Activated CD4-positive, CD25-positive, alpha-beta regulatory T cell treated with anti-CD3 and anti-CD28 coated beads, Interleukin-2, amount 50 U/mL, for 24 hours (primary cell): ENCODE measurements around the gene PLEKHA7.
"Not testable (repeated sequence)": the region's sequence is repeated elsewhere in the genome, so short reads cannot be mapped to it uniquely, and the experiment has no call there.

Experiments used
- ATAC-seq, 2 donors: fragments of 150-1000 bp; cut with Tn5 transposase; one replicate each; pipeline ENCODE4 v1.10.0; 2021; ENCODE audit warnings: mild to moderate bottlenecking in 1 of 2, moderate library complexity in 1 of 2

Gene PLEKHA7

GRCh38 chr11:16975906-16976305 lies 38.3 kb downstream of the PLEKHA7 start:
- no peak for ATAC-seq

GRCh38 chr11:16973338-16973964 lies 40.8 kb downstream of the PLEKHA7 start:
- no peak for ATAC-seq

DNA sequence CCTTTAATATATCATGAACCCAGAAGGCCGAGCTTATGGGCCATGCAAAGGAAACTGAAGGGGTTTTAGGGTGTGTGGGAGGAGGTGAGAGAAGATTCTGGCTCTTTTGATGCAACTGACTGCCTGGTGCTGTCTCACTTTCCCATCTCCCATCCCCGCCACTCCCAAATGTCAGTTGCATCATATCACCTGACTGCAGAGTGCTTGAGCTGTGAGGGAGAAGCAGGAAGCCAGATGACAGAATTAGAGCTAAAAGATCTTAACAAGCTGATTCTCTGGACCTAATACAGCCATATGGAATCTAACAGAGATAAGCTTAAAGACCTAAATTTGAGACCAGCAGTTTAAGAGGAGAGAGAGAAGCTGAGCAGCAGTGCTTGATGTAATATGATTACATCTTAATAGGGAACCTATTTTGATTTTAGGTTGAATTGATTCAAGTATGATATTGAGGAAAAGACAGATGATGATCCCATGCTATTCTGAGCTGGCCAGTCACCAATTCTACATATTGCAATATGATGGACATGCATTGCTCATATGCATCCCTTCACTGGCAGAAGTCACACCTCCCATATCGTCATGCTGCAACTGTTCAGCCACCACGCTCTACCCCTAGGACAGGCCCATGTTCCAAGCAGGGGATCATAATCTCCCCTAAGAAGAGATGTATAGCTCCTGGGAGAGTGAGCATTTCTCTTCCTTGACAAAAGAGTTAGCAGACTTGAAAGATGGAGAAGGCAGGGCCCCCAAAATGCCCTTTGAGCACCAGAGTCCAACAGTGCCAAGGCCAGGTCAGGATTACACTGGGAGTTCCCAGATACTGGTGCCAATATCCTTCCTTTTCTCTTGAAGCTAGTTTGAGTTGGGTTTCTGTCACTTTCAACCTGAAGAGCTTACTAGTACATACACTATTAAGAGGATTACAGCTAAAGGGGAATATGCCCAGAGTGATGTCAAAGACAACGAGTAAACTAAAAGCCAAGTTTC lies 44.9 kb downstream of the PLEKHA7 start:
- ATAC-seq: no peak

GRCh38 chr11:16968196-16968595 lies 46.0 kb downstream of the PLEKHA7 start:
- no peak for ATAC-seq

- no peak for ATAC-seq
These were observed 47.1 kb downstream of the PLEKHA7 start for GRCh38 chr11:16966930-16967671.

DNA sequence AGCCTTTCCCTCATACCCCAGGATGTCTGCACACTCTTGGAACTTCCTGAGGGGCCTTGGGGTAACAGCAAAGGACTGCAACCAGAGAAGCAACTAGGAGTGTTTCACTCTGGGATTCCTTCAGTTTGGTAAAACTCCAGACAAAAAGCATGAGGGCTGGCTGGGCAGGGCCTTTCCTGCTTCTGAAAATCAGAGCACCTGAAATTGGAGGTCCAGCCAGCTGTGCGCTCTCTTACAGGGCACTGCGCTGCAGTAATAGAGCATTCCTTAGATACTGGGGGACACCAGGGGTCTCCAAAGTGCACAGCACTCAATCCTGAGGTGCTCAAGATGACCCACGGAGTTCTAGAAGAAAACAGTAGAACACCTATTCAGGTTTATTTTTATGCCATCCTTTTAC lies 49.7 kb downstream of the PLEKHA7 start:
- ATAC-seq: no peak

GRCh38 chr11:16963316-16963876 lies 50.8 kb downstream of the PLEKHA7 start:
- no peak for ATAC-seq

DNA sequence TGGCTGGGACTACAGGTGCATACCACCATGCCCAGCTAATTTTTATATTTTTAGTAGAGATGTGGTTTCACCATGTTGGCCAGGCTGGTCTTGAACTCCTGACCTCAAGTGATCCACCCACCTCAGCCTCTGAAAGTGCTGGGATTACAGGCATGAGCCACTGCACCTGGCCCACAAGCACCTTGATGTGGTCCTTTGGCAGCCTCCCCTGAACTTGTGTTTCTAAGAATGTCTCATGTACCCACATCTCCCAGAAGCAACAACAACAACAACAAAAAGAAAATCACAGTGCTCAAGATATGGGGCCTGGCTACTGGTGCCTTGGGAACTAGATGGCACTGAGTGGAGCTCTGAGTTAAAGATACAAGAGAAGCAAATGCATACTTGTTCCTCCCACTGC lies 51.6 kb downstream of the PLEKHA7 start:
- ATAC-seq: not testable (repeated sequence)

DNA sequence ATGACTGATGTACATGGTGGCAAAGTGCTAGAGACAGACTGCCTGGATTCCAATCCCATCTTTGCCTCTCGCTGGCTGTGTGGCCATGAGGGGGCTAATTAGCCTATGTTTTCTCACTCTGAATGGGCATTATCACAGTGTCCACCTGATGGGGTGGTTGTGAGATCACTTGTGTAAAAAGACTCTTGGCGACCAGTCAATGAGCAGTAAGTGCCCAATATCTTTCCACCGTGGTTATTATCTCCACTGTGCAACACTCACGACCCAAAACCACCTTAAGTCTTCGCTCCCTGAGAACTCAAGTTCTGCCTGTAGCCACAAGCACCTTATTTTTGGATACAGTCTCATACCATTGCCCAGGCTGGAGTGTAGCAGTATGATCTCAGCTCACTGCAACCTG lies 52.1 kb downstream of the PLEKHA7 start:
- no peak for ATAC-seq

- no peak for ATAC-seq
These were observed 54.0 kb downstream of the PLEKHA7 start for GRCh38 chr11:16960250-16960649.

DNA sequence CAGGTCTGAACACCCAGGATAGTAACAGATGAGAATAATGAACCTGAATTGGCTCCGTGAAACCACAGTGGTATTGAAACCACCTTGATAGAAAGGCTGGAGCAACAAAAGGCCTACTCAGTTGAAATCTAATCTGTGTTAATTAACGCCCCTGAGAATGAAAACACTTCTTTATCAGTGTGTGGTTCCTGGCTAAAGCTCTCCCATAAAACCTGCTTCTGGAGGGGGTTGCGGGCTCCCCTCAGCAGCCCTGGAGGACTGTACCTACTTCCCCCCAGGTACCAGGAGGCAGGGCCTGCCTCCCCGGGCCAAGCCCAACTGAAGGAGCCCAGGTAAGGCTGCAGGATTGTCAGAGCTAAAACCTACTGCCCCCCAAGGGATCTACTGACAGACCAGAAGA lies 54.6 kb downstream of the PLEKHA7 start:
- no peak for ATAC-seq

DNA sequence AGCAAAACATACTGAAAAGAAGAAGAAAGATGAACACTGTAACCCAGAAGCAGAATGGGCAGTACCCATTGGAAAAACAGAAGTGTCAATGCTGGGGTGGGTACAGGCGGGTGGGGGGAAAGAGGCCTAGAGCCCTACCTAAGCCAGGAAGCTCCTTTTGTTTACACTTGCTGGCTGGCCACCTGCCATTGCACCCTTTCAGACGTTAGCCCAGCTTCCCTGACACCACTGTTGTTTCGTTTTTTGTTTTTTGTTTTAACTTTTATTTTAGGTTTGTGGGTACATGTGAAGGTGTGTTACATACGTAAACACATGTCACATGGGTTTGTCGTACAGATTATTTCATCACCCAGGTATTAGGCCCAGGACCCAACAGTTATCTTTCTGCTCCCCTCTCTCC lies 55.4 kb downstream of the PLEKHA7 start:
- no peak for ATAC-seq

- ATAC-seq: no peak
These were observed 57.6 kb downstream of the PLEKHA7 start for GRCh38 chr11:16956538-16957153.

DNA sequence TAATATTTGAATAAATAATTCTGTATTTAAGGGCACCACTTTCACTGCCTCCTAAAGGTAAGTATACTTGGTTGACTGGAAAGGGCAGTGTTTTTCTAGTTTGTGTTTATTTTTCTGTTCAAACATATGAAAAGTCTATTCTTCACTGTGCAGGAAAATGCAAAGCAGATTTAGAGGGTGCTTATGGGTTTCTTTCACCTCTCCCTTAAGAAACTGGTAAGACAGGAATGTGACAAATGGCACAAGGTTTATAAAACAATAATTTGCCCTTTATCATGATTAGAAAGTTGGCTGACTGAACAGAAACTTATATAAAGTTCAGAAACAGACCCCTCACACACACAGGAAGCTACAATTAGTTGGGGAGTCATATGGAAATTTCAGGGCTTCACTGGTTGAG lies 60.6 kb downstream of the PLEKHA7 start:
- no peak for ATAC-seq

- ATAC-seq: peak; percentile 6 to 17
These were observed 67.5 kb downstream of the PLEKHA7 start for GRCh38 chr11:16946477-16947282.

GRCh38 chr11:16945671-16946469 lies 68.3 kb downstream of the PLEKHA7 start:
- peak; percentile 38 to 58 for ATAC-seq

DNA sequence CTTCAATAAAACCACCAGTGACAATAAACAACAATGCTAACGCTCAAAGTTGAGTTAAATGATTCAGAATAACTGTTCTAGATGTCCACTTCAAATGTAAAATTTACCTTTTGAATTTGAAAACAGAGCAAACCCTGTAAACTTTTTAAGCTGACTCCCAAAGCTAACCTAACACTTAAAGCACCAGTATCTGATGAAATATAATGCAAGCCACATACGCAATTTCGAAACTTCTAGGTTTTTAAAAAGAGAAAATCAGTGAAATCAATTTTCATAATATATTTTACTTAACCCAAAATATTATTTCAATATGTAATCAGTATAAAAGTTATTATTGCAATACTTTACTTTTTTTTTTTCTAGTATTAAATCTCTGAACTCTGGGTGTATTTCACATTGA lies 71.3 kb downstream of the PLEKHA7 start:
- ATAC-seq: no peak

DNA sequence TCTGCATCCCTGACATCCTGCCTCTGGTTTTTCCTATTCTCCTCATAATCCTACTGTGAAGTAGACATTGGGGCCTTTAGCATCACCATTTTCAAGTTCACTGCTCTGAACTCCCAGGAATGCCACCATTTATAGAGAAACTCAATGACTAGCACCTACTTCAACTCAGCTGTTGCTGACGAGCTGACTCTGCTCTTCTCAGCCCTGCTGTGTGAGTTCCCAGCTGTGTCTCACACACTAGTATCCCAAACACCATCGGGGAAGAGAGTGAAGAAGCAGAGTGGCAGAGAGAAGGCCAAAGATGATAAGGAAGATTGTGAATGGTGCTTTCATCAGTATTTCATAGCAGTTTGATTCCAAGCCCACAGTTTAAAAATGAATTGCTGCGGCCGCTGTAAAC lies 71.9 kb downstream of the PLEKHA7 start:
- ATAC-seq: no peak

GRCh38 chr11:16941935-16942334 lies 72.3 kb downstream of the PLEKHA7 start:
- ATAC-seq: no peak

DNA sequence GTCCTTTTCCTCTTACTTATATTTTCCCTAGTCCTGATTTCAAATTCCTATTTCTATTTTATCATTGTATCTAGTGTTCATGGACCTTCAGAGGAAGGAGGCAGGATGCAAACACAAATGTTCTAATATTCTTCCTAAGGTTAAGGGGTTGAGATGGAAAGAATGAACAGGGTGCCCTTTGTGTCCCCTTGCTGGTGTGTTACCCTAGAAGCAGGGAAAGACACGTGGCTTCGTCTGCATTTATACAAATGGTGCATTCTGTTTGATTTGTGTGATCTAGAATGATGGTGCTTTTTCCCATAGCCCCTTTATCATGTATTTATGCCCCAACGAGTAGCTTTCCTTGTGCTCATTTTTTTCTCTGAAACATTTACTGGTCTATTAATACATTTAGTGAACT lies 76.2 kb downstream of the PLEKHA7 start:
- ATAC-seq: no peak

DNA sequence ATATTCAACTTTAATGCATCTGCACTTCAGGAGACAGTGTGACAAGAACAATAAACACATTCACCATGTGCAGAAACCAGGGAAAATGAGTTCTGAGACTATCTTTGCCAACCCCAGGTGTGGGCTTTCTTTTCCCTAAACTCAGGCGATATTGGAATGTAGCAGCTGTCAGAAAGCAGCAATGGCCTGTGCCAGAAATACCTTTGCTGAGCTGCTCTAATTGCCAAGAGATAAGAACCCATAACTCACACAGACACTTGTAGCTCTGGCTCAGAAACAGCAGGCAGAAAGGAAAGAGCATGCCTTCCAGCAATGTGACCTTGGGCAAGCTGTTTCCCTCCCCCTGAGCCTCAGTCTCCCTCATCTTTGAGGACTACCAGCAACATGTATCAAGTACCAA lies 77.6 kb downstream of the PLEKHA7 start:
- ATAC-seq: no peak
